Ovary (tissue), 9 donors: ENCODE measurements around the gene NRL. TPM values are rescaled to one million over a fixed set of nuclear protein-coding genes. Genes with fewer than 3 reads are reported as not detected.

Experiments used
- DNase-seq, 5 donors: peaks; one replicate each; pipeline ENCODE4 v3.0.0-alpha.2; 2019 to 2020
- H3K27ac ChIP-seq, 2 donors: fragments of 200-600 bp; one replicate each; pipeline versions ENCODE4 v1.5.1 to v1.8.0; 2019 to 2022
- H3K27me3 ChIP-seq: fragments of 200-600 bp; one replicate; pipeline ENCODE4 v1.8.0; 2022
- H3K36me3 ChIP-seq: fragments of 200-600 bp; sonication (generic); one replicate; pipeline ENCODE4 v1.5.1; 2019
- H3K4me1 ChIP-seq: one replicate; pipeline ENCODE4 v1.8.1; 2013; ENCODE audit warnings: mild to moderate bottlenecking, moderate library complexity; ENCODE audit not compliant: insufficient read depth
- H3K4me3 ChIP-seq: fragments of 200-600 bp; sonication (generic); one replicate; pipeline ENCODE4 v1.5.1; 2017
- H3K9me3 ChIP-seq, 2 donors: fragments of 200-600 bp in 1 of 2; sonication (generic) in 1 of 2; one replicate each; pipeline versions ENCODE4 v1.5.1 to v1.8.1; 2013 to 2019; ENCODE audit warnings: mild to moderate bottlenecking in 1 of 2, moderate library complexity in 1 of 2
- CTCF ChIP-seq, 3 donors: fragments of 450-650 bp in 2 of 3; fragments of 200-600 bp in 1 of 3; IDR thresholded peaks; one replicate each; pipeline versions ENCODE4 v1.5.1 to v1.8.0; 2016 to 2022; ENCODE audit warnings: antibody characterized with exemption in 3 of 3, mild to moderate bottlenecking in 1 of 3
- EP300 ChIP-seq: sonication (generic); formaldehyde crosslinking; IDR thresholded peaks from one replicate; pipeline ENCODE4 v1.6.1; 2017; ENCODE audit warnings: antibody characterized with exemption
- POLR2A ChIP-seq: fragments of 450-650 bp; IDR thresholded peaks from one replicate; pipeline ENCODE4 v1.6.1; 2017; ENCODE audit warnings: antibody characterized with exemption, mild to moderate bottlenecking, moderate library complexity
- WGBS, 3 donors: extraction: QIAGEN DNeasy Blood & Tissue Kit in 1 of 3; methylation state at CpG; one replicate each; pipeline versions ENCODE4 v1.1.5 to v1.1.7; 2013 to 2017; 5-methylcytosine and 5-hydroxymethylcytosine counted together
- intact Hi-C, 4 donors: fragments of 100-400 bp; cut with DNase I; formaldehyde crosslinking; loops; one replicate each; pipeline versions ENCODE4 v1.11.0 to v1.15.1; 2022 to 2023
- polyA plus RNA-seq, 2 donors: library from polyadenylated mRNA; stranded (reverse); fragments of 200-250 nt in 1 of 2; fragments of 350-450 nt in 1 of 2; fragmentation: Illumina TruSeq in 1 of 2; extraction: RNeasy Lipid Tissue Mini Kit (QIAGEN cat#74804) in 1 of 2; gene quantifications; one replicate each; pipeline ENCODE4 v1.2.3, GENCODE V29; 2013 to 2014
- total RNA-seq, 7 donors: library from RNA; depleted of rRNA in 2 of 7; stranded (reverse); fragments of >200 nt in 2 of 7; fragmentation: NEBNext Ultra II Directional in 3 of 7; extraction: Animal tissue kit (Norgen Biotek cat#: 25700) in 3 of 7; gene quantifications; one replicate each; pipeline versions ENCODE4 v1.1.0 to v1.2.4, GENCODE V29; 2016 to 2023
- donor health status: DM: no; HTN: no; CAD: no; lungs with moderate emphysema.
- donor health status: DM: no; HTN: no; CAD: no.
- donor health status: Bipolar disorder and iron deficiency.
- donor health status: DM: yes; HTN: yes; CAD: no.
- donor health status: DM: no; HTN: no; CAD: no.
- donor health status: DM: yes; HTN: yes; CAD: no.

The NRL gene
- total and polyA plus RNA-seq, 9 donors: 0.78 to 4.1 (median 2.8) TPM

DNA sequence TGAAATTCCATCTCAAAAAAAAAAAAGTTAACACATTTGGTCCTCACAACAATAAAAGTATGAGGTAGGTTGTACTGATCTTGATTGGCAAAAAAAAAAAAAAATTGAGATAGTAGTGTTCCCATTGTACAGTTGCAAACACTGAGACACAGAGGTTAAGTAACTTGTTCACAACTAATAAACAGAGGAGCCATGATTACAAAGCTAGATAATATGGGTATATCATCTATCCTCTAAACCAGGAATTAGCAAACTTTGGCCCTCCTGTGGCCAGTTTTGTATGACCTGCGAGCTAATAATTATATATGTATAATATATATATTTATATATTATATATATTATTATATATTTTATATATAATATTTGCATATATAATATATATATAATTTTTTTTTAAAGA, 19.0 kb upstream of the NRL start:
- no peak for TF ChIP-seq POLR2A
- no peak for TF ChIP-seq EP300
- no peak for TF ChIP-seq CTCF (IDR thresholded peaks at IDR 0.05)
- H3K27me3 ChIP-seq: no peaks in the 10 kb centered on the region
- H3K4me3 ChIP-seq: no peak overlapping the region
- H3K4me1 ChIP-seq: peaks cover 7% of the 10 kb centered on the region
- H3K36me3 ChIP-seq: no peaks in the 10 kb centered on the region
- 90 to 94% (median 93%) methylated on average over 1 of the region's 1 CpG for WGBS, 3 donors
- no peak overlapping the region for H3K27ac ChIP-seq
- H3K9me3 ChIP-seq: no peaks in the 10 kb centered on the region
- intact Hi-C loops: no loop called here
- no peak for DNase-seq

GRCh38 chr14:24132976-24133375, 18.2 kb upstream of the NRL start:
- TF ChIP-seq POLR2A (no peak), CTCF (IDR thresholded peaks at IDR 0.05) (no peak), EP300 (no peak)
- peaks cover 7% of the 10 kb centered on the region for H3K4me1 ChIP-seq
- H3K36me3 ChIP-seq: no peaks in the 10 kb centered on the region
- no peaks in the 10 kb centered on the region for H3K9me3 ChIP-seq
- H3K27me3 ChIP-seq: no peaks in the 10 kb centered on the region
- no peak for DNase-seq
- no peak overlapping the region for H3K4me3 ChIP-seq
- WGBS, 3 donors: 91 to 98% (median 94%) methylated on average over 2 of the region's 2 CpGs
- no peak overlapping the region for H3K27ac ChIP-seq
- intact Hi-C loops: no loop called here

- no peak overlapping the region for H3K27ac ChIP-seq
- no peaks in the 10 kb centered on the region for H3K9me3 ChIP-seq
- no peaks in the 10 kb centered on the region for H3K27me3 ChIP-seq
- DNase-seq: peak in 1 of 5 donors; percentile 39
- intact Hi-C loops: no loop called here
- H3K4me3 ChIP-seq: no peak overlapping the region
- H3K4me1 ChIP-seq: peaks cover 7% of the 10 kb centered on the region
- H3K36me3 ChIP-seq: no peaks in the 10 kb centered on the region
- 70 to 75% (median 72%) methylated on average over 22 to 24 of the region's 24 CpGs for WGBS, 3 donors
- TF ChIP-seq CTCF (IDR thresholded peaks at IDR 0.05) (no peak), EP300 (no peak), POLR2A (no peak)
Observed at GRCh38 chr14:24132061-24132685, 17.4 kb upstream of the NRL start.

DNA sequence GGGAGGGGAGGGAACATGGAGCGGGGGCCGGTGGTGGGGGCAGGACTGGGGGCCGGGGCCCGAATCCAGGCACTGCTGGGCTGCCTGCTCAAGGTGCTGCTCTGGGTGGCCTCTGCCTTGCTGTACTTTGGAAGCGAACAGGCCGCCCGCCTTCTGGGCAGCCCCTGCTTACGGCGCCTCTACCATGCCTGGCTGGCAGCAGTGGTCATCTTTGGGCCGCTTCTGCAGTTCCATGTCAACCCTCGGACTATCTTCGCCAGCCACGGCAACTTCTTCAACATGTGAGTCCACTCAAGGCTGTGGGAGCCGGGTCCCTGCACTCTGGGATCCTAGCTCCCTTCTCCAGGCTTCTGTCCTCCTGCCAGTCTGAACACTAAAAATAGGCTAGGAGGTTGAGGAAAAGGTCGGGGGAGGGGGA, 16.8 kb upstream of the NRL start:
- WGBS, 3 donors: 82 to 87% (median 85%) methylated on average over 11 to 15 of the region's 15 CpGs
- TF ChIP-seq EP300 (no peak), POLR2A (no peak), CTCF (IDR thresholded peaks at IDR 0.05) (no peak)
- DNase-seq: peak in 1 of 5 donors; percentile 30
- Histone ChIP-seq H3K27ac (no peak overlapping the region), H3K4me3 (no peak overlapping the region), H3K9me3 (no peaks in the 10 kb centered on the region), H3K27me3 (no peaks in the 10 kb centered on the region), H3K36me3 (no peaks in the 10 kb centered on the region), H3K4me1 (peaks cover 2% of the 10 kb centered on the region)
- intact Hi-C loops: no loop called here
